ENCODE data around the gene FMNL1.
"Not testable (repeated sequence)": the region's sequence is repeated elsewhere in the genome, so short reads cannot be mapped to it uniquely, and the experiment has no call there.

Gene FMNL1

DNA sequence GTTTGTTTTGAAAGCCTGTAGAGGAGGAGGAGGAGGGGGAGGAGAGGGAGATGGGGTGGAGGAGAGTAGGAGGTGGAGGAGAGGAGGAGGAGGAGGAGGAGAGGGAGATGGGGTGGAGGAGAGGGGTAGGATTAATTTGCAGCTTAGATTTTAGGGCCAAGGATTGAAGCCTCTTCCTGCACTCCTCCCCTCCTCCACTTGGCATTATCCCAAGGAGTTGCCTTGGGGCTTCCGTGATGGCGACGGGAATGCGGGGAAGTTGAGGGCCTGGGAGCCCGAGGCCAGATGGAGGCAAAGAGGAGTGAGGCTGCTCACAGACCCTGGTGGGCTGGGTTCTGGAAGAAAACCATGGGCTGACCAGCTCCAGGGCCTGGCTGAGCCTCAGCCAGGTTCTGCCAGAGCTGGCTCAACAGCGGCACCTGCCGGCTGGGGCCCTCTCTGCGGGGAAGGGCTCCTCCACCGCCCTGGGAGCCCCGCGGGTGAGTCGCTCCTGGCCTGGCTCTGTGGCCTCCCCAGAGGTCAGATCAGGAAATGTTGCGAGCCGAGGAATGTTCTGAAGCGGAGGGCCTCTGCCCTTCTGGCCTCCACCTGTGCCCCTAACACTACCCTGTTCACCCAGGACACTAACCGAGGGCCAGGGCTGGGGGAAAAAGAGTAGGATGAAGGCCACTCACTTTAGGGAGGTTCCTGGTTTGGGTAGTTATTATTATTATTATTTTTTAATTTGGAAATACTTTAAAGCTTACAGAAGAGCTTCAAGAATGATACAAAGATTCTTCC lies 23.9 kb upstream of the FMNL1 start:
- no peak overlapping the region for H3K4me3 ChIP-seq (replicated peaks; ENCODE audit: low read depth, low read length)
- DNase-seq (ENCODE audit: low read depth), result peak; percentile 88
- peak; percentile 93 for TF ChIP-seq CTCF (IDR thresholded peaks at IDR 0.05; ENCODE audit: low read length, missing control alignments)

DNA sequence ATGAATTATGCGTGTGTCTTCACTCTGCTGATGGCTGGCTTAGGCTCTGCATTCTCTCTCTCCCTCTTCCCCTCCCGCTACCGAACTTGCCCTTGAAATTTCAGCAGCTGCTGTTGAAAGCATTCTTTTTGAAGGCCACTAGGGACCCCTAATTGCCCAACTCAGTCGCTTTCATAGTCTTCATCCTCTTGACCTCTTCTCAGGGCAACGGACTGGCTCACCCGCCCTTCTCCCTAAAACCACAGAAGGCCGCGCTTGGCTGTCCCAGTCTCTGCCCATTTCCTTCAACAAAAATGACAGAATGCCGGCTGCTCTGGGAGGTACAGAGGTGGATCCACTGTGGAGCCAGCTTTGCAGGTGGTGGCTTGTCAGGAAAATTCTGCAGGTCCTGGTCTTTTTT lies 21.0 kb upstream of the FMNL1 start:
- H3K4me3 ChIP-seq (replicated peaks; ENCODE audit: low read depth, low read length), result no peak overlapping the region
- no peak for TF ChIP-seq CTCF (IDR thresholded peaks at IDR 0.05; ENCODE audit: low read length, missing control alignments)
- no peak for DNase-seq (ENCODE audit: low read depth)

GRCh38 chr17:45201457-45201856 lies 20.2 kb upstream of the FMNL1 start:
- H3K4me3 ChIP-seq (replicated peaks; ENCODE audit: low read depth, low read length), result no peak overlapping the region
- TF ChIP-seq CTCF (IDR thresholded peaks at IDR 0.05; ENCODE audit: low read length, missing control alignments), result no peak
- DNase-seq (ENCODE audit: low read depth), result no peak

DNA sequence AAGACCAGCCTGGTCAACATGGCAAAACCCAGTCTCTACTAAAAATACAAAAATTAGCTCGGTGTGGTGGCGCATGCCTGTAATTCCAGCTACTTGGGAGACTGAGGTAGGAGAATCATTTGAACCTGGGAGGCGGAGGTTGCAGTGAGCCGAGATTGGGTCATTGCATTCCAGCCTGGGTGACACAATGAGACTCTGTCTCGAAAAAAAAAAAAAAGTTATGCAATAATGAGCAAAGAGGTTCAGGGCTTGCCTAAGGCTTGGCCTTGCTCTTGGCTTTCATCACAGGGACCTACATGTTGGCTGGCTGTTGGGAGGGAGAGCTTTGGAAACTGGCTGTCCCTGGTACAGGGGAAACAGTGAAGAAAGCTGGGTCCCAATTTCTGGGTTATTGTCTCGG lies 19.8 kb upstream of the FMNL1 start:
- DNase-seq (ENCODE audit: low read depth), result peak; percentile 75
- H3K4me3 ChIP-seq (replicated peaks; ENCODE audit: low read depth, low read length), result not testable (repeated sequence)

- DNase-seq (ENCODE audit: low read depth), result peak; percentile 83
- no peak overlapping the region for H3K4me3 ChIP-seq (replicated peaks; ENCODE audit: low read depth, low read length)
- TF ChIP-seq CTCF (IDR thresholded peaks at IDR 0.05; ENCODE audit: low read length, missing control alignments), result peak; percentile 90
Measured at GRCh38 chr17:45218895-45219661, 2.6 kb upstream of the FMNL1 start.

DNA sequence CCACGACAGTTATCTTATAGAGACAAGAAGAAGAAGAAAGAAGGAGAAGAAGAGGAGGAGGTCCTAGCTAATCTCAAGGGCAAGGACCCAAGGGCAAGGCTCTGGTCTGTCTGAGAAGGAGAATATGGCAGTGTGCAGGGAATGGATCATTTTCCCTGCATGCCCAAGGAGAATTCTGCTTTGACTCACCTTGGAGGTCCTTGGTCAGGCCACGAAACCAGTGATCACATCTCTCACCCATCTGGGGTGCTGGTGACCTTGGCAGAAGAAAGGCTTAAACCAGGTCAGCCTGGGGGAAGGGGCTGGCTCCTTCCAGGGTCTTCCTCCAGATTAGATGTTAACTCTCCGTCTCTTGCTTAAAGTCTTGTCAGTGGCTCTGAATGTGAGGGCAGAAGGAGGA lies 1.6 kb upstream of the FMNL1 start:
- TF ChIP-seq CTCF (IDR thresholded peaks at IDR 0.05; ENCODE audit: low read length, missing control alignments), result no peak
- DNase-seq (ENCODE audit: low read depth), result no peak
- H3K4me3 ChIP-seq (replicated peaks; ENCODE audit: low read depth, low read length), result no peak overlapping the region

DNA sequence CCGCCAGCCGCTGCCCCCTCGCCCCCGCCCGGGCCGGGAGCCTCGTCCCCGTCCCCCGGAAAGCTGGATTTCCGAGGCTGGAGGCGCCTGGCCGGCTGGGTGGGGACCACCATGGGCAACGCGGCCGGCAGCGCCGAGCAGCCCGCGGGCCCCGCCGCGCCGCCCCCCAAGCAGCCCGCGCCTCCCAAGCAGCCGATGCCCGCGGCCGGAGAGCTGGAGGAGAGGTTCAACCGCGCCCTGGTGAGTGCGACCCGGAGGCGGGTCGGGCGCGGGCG lies 266 bp downstream of the FMNL1 start:
- peak overlapping the region; percentile 58 for H3K4me3 ChIP-seq (replicated peaks; ENCODE audit: low read depth, low read length)
- DNase-seq (ENCODE audit: low read depth), result no peak
- no peak for TF ChIP-seq CTCF (IDR thresholded peaks at IDR 0.05; ENCODE audit: low read length, missing control alignments)

Data from fibroblast of pulmonary artery (primary cell).